HL-60 (cell line): ENCODE measurements around the gene DSPP.

Experiments used
- DNase-seq, 2 experiments: peaks; one replicate each; pipeline ENCODE4 v3.0.0-alpha.2; 2010 to 2020; ENCODE audit warnings: low read depth in 1 of 2, low spot score in 1 of 2
- H3K27ac ChIP-seq: fragments of 250-450 bp; sonication (Bioruptor Pico); replicated peaks from 2 replicates; pipeline ENCODE4 v1.5.1; 2020; ENCODE audit warnings: mild to moderate bottlenecking, moderate library complexity
- H3K27me3 ChIP-seq: fragments of 250-450 bp; sonication (Bioruptor Pico); 2 replicates; pipeline ENCODE4 v1.5.1; 2021; ENCODE audit warnings: mild to moderate bottlenecking, moderate library complexity; ENCODE audit not compliant: insufficient read depth, poor library complexity, severe bottlenecking
- H3K4me3 ChIP-seq: replicated peaks from 2 replicates; pipeline ENCODE4 v1.5.1; 2011; ENCODE audit warnings: mild to moderate bottlenecking, control low read depth, low read length; ENCODE audit not compliant: insufficient read depth
- CTCF ChIP-seq: IDR thresholded peaks from one replicate; pipeline ENCODE4 v1.5.1; 2011; ENCODE audit warnings: low read length, control low read depth, inconsistent platforms; ENCODE audit not compliant: insufficient read depth
- GABPA ChIP-seq: IDR thresholded peaks from 2 replicates; pipeline ENCODE4 v1.6.1; 2012; ENCODE audit warnings: low read depth
- POLR2AphosphoS5 ChIP-seq: IDR thresholded peaks from 2 replicates; pipeline ENCODE4 v1.6.1; 2012; ENCODE audit warnings: low read depth
- REST ChIP-seq: IDR thresholded peaks from 2 replicates; pipeline ENCODE4 v1.6.1; 2012; ENCODE audit warnings: low read depth; ENCODE audit not compliant: insufficient replicate concordance
- SPI1 ChIP-seq: IDR thresholded peaks from 2 replicates; pipeline ENCODE4 v1.6.1; 2012; ENCODE audit warnings: low read depth, mild to moderate bottlenecking, borderline replicate concordance

Gene DSPP

GRCh38 chr4:87584222-87584908 lies 24.0 kb upstream of the DSPP start:
- H3K27ac ChIP-seq = no peak overlapping the region
- TF ChIP-seq GABPA = no peak
- TF ChIP-seq CTCF = no peak
- TF ChIP-seq REST = no peak
- TF ChIP-seq POLR2AphosphoS5 = no peak
- TF ChIP-seq SPI1 = no peak
- H3K4me3 ChIP-seq = no peak overlapping the region
- H3K27me3 ChIP-seq = no peaks in the 10 kb centered on the region
- no peak for DNase-seq

- DNase-seq = no peak
- Histone ChIP-seq H3K27me3 (no peaks in the 10 kb centered on the region), H3K27ac (no peak overlapping the region), H3K4me3 (no peak overlapping the region)
- TF ChIP-seq SPI1 (no peak), CTCF (no peak), GABPA (no peak), REST (no peak), POLR2AphosphoS5 (no peak)
These were observed 18.8 kb upstream of the DSPP start for GRCh38 chr4:87589531-87589930.

GRCh38 chr4:87592124-87592523 lies 16.2 kb upstream of the DSPP start:
- Histone ChIP-seq H3K27ac (no peak overlapping the region), H3K27me3 (no peaks in the 10 kb centered on the region), H3K4me3 (no peak overlapping the region)
- DNase-seq = no peak
- TF ChIP-seq POLR2AphosphoS5 (no peak), GABPA (no peak), REST (no peak), SPI1 (no peak), CTCF (no peak)
